Ishikawa (cell line): ENCODE results near the gene DBN1.

Experiments used
- EP300 ChIP-seq: IDR thresholded peaks from 2 replicates; pipeline ENCODE4 v1.6.1; 2012; ENCODE audit warnings: borderline replicate concordance
- FOXM1 ChIP-seq: IDR thresholded peaks from 2 replicates; pipeline ENCODE4 v1.6.1; 2012; ENCODE audit warnings: low read depth, borderline replicate concordance
- NFIC ChIP-seq: IDR thresholded peaks from 2 replicates; pipeline ENCODE4 v1.6.1; 2012
- RAD21 ChIP-seq: IDR thresholded peaks from 2 replicates; pipeline ENCODE4 v1.6.1; 2012; ENCODE audit warnings: low read depth
- TAF1 ChIP-seq: IDR thresholded peaks from 2 replicates; pipeline ENCODE4 v1.6.1; 2012; ENCODE audit warnings: low read depth, mild to moderate bottlenecking
- TCF12 ChIP-seq: IDR thresholded peaks from 2 replicates; pipeline ENCODE4 v1.6.1; 2012; ENCODE audit warnings: low read depth
- TEAD4 ChIP-seq: IDR thresholded peaks from 2 replicates; pipeline ENCODE4 v1.6.1; 2012
- YY1 ChIP-seq: IDR thresholded peaks from 2 replicates; pipeline ENCODE4 v1.6.1; 2012; ENCODE audit warnings: low read depth
- ZBTB7A ChIP-seq: IDR thresholded peaks from 2 replicates; pipeline ENCODE4 v1.6.1; 2012; ENCODE audit warnings: low read depth
- TF ChIP-seq, protein P1 (sequence below): IDR thresholded peaks from 2 replicates; pipeline ENCODE4 v1.6.1; 2012
- TF ChIP-seq, protein P2 (sequence below): IDR thresholded peaks from 2 replicates; pipeline ENCODE4 v1.6.1; 2012
- TF ChIP-seq, protein P3 (sequence below): IDR thresholded peaks from 2 replicates; pipeline ENCODE4 v1.6.1; 2012; ENCODE audit warnings: low read depth, mild to moderate bottlenecking

DNA sequence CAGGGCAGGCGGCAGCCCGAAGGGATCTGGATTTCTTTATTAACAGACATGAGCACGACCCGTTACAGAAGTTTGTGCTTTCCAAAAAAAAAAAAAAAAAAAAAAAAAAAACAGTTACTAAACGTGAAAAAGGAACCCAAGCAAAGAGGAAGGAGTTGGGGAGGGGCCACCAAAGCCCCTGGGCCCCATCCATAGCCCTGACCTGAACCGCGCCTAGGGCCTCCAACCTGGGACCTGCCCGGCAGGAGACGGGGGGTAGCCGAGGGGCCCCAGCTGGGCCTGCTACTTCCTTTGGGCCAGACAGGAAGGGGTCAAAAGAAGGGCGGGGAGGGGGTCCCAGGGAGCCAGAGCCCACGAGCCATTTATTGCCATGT lies 16.9 kb downstream of the DBN1 start:
- TF ChIP-seq NFIC, result no peak
- TF ChIP-seq, protein P1, sequence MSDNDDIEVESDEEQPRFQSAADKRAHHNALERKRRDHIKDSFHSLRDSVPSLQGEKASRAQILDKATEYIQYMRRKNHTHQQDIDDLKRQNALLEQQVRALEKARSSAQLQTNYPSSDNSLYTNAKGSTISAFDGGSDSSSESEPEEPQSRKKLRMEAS, result no peak
- TF ChIP-seq ZBTB7A, result no peak
- TF ChIP-seq YY1, result no peak
- TF ChIP-seq TCF12, result no peak
- TF ChIP-seq EP300, result no peak
- TF ChIP-seq, protein P2, sequence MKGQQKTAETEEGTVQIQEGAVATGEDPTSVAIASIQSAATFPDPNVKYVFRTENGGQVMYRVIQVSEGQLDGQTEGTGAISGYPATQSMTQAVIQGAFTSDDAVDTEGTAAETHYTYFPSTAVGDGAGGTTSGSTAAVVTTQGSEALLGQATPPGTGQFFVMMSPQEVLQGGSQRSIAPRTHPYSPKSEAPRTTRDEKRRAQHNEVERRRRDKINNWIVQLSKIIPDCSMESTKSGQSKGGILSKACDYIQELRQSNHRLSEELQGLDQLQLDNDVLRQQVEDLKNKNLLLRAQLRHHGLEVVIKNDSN, result no peak
- TF ChIP-seq, protein P3, sequence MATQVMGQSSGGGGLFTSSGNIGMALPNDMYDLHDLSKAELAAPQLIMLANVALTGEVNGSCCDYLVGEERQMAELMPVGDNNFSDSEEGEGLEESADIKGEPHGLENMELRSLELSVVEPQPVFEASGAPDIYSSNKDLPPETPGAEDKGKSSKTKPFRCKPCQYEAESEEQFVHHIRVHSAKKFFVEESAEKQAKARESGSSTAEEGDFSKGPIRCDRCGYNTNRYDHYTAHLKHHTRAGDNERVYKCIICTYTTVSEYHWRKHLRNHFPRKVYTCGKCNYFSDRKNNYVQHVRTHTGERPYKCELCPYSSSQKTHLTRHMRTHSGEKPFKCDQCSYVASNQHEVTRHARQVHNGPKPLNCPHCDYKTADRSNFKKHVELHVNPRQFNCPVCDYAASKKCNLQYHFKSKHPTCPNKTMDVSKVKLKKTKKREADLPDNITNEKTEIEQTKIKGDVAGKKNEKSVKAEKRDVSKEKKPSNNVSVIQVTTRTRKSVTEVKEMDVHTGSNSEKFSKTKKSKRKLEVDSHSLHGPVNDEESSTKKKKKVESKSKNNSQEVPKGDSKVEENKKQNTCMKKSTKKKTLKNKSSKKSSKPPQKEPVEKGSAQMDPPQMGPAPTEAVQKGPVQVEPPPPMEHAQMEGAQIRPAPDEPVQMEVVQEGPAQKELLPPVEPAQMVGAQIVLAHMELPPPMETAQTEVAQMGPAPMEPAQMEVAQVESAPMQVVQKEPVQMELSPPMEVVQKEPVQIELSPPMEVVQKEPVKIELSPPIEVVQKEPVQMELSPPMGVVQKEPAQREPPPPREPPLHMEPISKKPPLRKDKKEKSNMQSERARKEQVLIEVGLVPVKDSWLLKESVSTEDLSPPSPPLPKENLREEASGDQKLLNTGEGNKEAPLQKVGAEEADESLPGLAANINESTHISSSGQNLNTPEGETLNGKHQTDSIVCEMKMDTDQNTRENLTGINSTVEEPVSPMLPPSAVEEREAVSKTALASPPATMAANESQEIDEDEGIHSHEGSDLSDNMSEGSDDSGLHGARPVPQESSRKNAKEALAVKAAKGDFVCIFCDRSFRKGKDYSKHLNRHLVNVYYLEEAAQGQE, result no peak
- TF ChIP-seq TEAD4, result no peak
- TF ChIP-seq TAF1, result no peak
- no peak for TF ChIP-seq RAD21
- TF ChIP-seq FOXM1, result no peak
